GM13977 (cell line): Measurements from ENCODE around the gene EXOC6B.

ENCODE experiments used
- DNase-seq: peaks from one replicate; pipeline ENCODE4 v3.0.0; 2012; ENCODE audit warnings: low spot score
- in situ Hi-C: fragments of 300-500 bp; cut with MboI; formaldehyde crosslinking; loops from one replicate; pipeline ENCODE4 v1.12.0; 2022; ENCODE audit warnings: low sequenced_read_pairs, low pct_unique_long_range_greater_than_20kb, mixed read lengths, inconsistent platforms; ENCODE audit not compliant: unreplicated experiment
- TF ChIP-seq, protein P1 (sequence below): IDR thresholded peaks from 2 replicates; pipeline ENCODE4 v1.5.1; 2012; ENCODE audit warnings: mild to moderate bottlenecking, control low read depth; ENCODE audit not compliant: insufficient read depth; ENCODE audit errors: extremely low read depth, missing control alignments

Gene EXOC6B

DNA sequence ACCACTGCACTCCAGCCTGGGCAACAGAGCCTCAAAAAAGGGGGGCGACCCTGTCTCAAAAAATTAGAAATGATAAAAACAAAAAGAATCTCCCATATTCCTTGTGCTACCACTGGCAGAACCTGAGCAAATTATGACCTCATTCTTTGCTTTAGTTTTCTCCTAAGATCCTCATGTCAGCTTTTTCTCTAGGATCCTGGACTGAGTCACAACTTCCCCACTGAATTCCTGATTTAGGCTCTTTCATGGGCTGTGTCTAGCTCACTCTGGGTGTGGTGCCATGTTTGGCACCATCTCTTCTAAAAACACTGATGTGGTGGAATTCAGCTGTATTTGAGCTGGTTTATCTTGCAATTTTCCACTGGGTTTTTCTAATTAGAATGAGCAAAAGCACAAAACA is 37.1 kb downstream of the EXOC6B start:
- TF ChIP-seq, protein P1, sequence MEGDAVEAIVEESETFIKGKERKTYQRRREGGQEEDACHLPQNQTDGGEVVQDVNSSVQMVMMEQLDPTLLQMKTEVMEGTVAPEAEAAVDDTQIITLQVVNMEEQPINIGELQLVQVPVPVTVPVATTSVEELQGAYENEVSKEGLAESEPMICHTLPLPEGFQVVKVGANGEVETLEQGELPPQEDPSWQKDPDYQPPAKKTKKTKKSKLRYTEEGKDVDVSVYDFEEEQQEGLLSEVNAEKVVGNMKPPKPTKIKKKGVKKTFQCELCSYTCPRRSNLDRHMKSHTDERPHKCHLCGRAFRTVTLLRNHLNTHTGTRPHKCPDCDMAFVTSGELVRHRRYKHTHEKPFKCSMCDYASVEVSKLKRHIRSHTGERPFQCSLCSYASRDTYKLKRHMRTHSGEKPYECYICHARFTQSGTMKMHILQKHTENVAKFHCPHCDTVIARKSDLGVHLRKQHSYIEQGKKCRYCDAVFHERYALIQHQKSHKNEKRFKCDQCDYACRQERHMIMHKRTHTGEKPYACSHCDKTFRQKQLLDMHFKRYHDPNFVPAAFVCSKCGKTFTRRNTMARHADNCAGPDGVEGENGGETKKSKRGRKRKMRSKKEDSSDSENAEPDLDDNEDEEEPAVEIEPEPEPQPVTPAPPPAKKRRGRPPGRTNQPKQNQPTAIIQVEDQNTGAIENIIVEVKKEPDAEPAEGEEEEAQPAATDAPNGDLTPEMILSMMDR, result no peak
- in situ Hi-C loops, result no loop called here
- DNase-seq, result no peak

DNA sequence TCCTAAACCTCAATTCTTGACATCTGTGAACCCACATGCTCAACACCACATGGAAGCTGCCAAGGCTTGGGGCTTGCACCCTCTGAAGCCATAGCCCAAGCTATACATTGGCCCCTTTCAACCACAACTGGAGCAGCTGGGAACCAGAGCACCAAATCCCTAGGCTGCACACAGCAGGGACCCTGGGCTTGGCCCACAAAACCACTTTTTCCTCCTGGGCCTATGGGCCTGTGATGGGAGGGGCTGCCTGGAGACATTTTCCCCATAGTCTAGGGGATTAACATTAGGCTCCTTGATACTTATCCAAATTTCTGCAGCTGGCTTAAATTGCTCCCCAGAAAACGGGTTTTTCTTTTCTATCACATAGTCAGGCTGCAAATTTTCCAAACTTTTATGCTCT is 40.3 kb downstream of the EXOC6B start:
- TF ChIP-seq, protein P1, result no peak
- in situ Hi-C loops, result no loop called here
- DNase-seq, result no peak

DNA sequence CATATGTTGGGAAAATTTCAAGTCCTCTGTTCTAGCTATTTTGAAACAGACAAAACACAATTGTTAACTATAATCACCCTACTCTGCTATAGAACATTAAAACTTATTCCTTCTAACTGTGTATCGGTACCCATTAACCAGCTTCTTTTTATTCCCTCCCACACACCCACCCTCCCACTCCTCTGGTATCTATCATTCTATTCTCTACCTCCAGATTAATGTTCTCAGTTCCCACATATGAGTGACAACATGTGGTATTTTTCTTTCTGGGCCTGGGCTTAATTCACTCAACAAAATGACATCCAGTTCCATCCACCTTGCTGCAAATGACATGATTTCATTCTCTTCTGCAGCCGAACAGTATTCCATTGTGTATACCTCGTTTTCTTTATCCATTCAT is 43.3 kb downstream of the EXOC6B start:
- in situ Hi-C loops, result no loop called here
- TF ChIP-seq, protein P1, result no peak
- DNase-seq, result no peak

DNA sequence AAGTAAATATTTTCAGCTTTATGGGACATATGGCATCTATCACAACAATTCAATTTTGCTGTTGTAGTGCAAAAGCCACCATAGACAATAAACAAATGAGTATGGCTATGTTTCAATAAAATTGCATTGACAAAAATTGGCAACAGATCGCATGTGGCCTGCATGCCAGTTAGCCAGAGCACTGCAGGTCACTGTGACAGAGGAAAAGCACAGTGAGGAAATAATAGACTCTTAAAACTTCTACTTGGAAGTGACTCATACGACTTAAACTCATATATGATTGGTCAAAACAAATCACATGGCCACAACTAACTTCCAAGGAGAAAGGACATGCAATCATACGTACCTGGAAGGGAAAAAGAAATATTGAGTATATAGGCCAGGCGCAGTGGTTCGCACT is 44.4 kb downstream of the EXOC6B start:
- in situ Hi-C loops, result no loop called here
- DNase-seq, result no peak
- TF ChIP-seq, protein P1, result no peak

DNA sequence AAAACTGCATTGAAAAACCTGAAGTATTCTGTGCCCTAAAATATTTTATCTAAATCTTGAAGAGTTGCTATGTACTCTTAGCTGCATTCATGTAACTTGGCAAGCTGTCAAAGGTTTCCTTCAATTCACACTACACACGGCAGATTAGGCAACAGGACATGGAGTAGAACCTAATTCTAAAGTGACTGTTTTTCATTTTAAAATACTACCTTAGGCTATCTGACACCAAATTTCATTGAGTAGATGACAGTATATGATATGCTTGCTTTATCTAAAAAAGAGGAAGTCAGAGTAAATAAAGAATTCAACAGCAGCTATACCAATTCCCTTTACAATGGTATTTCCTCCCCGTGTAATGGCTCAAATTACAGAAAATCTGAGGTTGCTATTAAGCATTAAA is 45.4 kb downstream of the EXOC6B start:
- TF ChIP-seq, protein P1, result no peak
- DNase-seq, result no peak
- in situ Hi-C loops, result no loop called here

DNA sequence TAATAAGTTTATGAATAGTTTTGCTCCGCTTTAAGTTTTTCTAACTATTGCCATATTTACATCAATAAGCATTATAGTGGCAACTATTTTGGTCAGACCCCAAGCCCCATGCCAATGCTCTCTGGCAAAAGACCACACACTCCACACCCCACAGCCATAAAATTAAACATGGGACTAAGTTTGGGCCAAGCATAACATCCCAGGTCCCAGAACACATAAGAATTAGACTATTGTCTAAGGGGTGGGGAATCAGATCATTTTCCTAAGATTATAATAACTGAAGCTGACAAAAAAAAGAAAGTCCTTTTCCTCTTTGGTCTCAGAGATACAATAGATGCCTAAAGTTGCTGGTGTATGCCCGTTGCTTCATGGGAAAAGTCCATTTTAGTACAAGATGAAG is 46.3 kb downstream of the EXOC6B start:
- DNase-seq, result no peak
- TF ChIP-seq, protein P1, result no peak
- in situ Hi-C loops, result no loop called here

DNA sequence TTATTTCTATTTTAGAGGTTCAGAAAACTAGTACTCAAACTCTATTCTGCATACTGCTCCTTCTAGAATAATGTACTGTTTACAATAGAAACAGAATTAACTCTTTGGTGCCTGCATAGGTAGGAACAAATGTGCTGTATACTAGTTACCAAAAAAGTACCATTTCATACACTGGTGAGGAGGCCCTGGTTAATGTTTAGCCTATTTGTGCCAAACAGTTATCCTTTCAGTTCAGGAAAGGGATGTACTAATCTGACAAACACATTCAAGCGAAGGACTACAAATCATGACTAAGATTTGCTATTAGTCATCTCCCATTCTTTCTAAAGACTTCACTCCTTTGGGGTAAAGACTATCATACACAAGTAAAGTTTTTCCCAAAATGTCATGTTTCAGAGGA is 47.4 kb downstream of the EXOC6B start:
- no peak for DNase-seq
- in situ Hi-C loops, result no loop called here
- TF ChIP-seq, protein P1, result no peak
